Measurements from ENCODE around the gene THY1. TPM values are rescaled to one million over a fixed set of nuclear protein-coding genes. Genes with fewer than 3 reads are reported as not detected.

The THY1 gene
- total and polyA plus RNA-seq, 9 of the 15 experiments (the other 6 are each of a cell fraction or from before 2014, with no cell fraction given) = 0.07 to 0.40 (median 0.16) TPM; not detected in 5

DNA sequence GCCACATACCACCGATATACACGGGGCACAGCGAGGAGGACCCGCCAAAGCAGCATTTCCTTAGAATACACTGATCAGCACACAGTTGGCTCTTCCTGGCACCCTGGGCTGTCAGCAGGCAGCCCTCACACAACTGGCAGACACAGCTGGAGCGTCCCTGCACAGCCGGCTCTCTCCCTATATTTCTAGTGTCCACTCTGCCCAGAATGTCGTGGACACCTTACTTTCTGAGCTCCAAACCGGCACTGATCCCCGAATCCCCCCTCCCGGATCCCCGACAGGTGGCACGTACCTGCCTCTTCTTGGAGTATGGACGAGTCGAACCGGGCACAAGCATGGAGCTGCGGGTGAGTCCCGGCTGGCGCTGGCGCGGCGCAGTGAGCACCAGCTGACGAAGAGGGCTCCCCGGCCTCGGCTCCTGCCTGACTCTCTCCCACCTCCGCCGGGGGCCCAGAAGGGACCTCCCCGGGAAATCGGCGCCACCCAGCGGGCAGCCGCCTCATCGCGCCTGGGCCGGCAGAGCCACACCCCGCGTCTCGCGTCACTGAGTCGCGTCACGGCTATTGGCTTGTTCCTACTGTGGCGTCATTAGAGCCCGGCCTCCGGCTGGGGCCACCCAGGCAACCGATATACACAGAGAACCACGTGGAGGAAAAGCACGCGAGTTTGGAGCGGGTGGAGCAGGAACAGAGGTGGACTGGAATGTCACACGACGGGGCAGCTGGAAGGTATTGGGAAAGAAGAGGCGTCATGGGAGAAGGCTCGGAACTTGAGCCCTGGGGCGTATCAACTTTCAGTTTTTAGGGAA, 41.6 kb downstream of the THY1 start, which contains the start of gene USP2 (continued):
- TF ChIP-seq CXXC5 (CRISPR knock-in tag; IDR thresholded peaks at IDR 0.05) (peak; percentile 49), ASH1L (IDR thresholded peaks at IDR 0.05; ENCODE audit: borderline replicate concordance, low read depth, partially characterized antibody) (no peak), ZFP91 (CRISPR knock-in tag; IDR thresholded peaks at IDR 0.05) (no peak), ADNP (tag; IDR thresholded peaks at IDR 0.05) (no peak), L3MBTL2 (IDR thresholded peaks at IDR 0.05) (peak; percentile 93), CBX1 (IDR thresholded peaks at IDR 0.05; ENCODE audit: low read depth) (peak; percentile 33; the same call in 1 of the 2 replicates), PRPF4 (IDR thresholded peaks at IDR 0.05; ENCODE audit: insufficient read depth, low read depth, low read length, poor library complexity, severe bottlenecking) (no peak), ARID3B (CRISPR knock-in tag; IDR thresholded peaks at IDR 0.05; ENCODE audit: borderline replicate concordance) (no peak), RBFOX2 (IDR thresholded peaks at IDR 0.05; ENCODE audit: low read depth, low read length) (peak; percentile 81), ZNF175 (CRISPR knock-in tag; IDR thresholded peaks at IDR 0.05; ENCODE audit: low read depth) (peak; percentile 72; the same call in 1 of the 2 replicates), NEUROD1 (IDR thresholded peaks at IDR 0.05; ENCODE audit: borderline replicate concordance, low read depth, low read length, partially characterized antibody) (peak; percentile 74), NFE2 (IDR thresholded peaks at IDR 0.05; ENCODE audit: low read depth) (no peak), SMAD1 (IDR thresholded peaks at IDR 0.05; ENCODE audit: low read depth, low read length, partially characterized antibody) (peak; percentile 32), ARHGAP35 (IDR thresholded peaks at IDR 0.05; ENCODE audit: partially characterized antibody) (no peak), PCBP2 (IDR thresholded peaks at IDR 0.05; ENCODE audit: low read depth, low read length, poor library complexity, severe bottlenecking) (no peak), JUN (IDR thresholded peaks at IDR 0.05; ENCODE audit: borderline replicate concordance, low read depth, low read length) (peak; percentile 84; the same call in 1 of the 2 replicates), JUN (CRISPR knock-in tag; IDR thresholded peaks at IDR 0.05; ENCODE audit: borderline replicate concordance) (no peak), KAT8 (IDR thresholded peaks at IDR 0.05; ENCODE audit: low read depth) (no peak)
- TF ChIP-seq, protein P1, sequence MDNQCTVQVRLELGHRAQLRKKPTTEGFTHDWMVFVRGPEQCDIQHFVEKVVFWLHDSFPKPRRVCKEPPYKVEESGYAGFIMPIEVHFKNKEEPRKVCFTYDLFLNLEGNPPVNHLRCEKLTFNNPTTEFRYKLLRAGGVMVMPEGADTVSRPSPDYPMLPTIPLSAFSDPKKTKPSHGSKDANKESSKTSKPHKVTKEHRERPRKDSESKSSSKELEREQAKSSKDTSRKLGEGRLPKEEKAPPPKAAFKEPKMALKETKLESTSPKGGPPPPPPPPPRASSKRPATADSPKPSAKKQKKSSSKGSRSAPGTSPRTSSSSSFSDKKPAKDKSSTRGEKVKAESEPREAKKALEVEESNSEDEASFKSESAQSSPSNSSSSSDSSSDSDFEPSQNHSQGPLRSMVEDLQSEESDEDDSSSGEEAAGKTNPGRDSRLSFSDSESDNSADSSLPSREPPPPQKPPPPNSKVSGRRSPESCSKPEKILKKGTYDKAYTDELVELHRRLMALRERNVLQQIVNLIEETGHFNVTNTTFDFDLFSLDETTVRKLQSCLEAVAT (IDR thresholded peaks at IDR 0.05) = peak in 1 of 2 experiments; percentile 15; a peak in 1 of 4 replicates
- TF ChIP-seq, protein P2, sequence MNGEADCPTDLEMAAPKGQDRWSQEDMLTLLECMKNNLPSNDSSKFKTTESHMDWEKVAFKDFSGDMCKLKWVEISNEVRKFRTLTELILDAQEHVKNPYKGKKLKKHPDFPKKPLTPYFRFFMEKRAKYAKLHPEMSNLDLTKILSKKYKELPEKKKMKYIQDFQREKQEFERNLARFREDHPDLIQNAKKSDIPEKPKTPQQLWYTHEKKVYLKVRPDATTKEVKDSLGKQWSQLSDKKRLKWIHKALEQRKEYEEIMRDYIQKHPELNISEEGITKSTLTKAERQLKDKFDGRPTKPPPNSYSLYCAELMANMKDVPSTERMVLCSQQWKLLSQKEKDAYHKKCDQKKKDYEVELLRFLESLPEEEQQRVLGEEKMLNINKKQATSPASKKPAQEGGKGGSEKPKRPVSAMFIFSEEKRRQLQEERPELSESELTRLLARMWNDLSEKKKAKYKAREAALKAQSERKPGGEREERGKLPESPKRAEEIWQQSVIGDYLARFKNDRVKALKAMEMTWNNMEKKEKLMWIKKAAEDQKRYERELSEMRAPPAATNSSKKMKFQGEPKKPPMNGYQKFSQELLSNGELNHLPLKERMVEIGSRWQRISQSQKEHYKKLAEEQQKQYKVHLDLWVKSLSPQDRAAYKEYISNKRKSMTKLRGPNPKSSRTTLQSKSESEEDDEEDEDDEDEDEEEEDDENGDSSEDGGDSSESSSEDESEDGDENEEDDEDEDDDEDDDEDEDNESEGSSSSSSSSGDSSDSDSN (IDR thresholded peaks at IDR 0.05; ENCODE audit: borderline replicate concordance in 1 of 2, low read depth in 2 of 2, low read length in 2 of 2) = peak; percentile 92 to 97; a peak in 2 of 4 replicates
